ENCODE results near the gene EML6. TPM values are rescaled to one million over a fixed set of nuclear protein-coding genes. Genes with fewer than 3 reads are reported as not detected.

The EML6 gene
- total RNA-seq, 1 experiment from 2014 or later: 1.5 TPM

DNA sequence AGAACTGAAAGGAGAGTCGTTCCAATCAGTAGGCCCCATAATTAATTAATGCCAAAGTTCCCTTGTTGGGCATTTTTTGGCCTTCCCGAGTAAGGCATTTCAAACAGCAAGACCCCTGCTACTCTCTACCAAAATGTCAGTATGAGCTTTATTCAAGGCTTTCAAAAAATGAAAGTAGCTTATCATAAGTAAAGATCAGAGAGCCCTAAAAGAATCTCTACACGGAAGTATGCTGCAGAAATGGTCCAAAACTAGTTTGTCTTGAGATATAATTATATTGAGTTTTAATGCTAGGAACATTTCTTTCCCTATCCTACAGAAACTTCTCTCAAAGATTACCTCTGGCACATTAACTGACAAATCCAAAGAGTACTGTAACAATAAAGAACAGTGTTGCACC lies 282.8 kb downstream of the EML6 start:
- H3T11ph ChIP-seq (ENCODE audit: low read length): no peak overlapping the region
- H2AFZ ChIP-seq (ENCODE audit: low read length): no peak overlapping the region
- no peak overlapping the region for H4K91ac ChIP-seq (ENCODE audit: insufficient read length, low read depth, low read length)
- H4K8ac ChIP-seq (replicated peaks; ENCODE audit: insufficient read length, low read depth, low read length): no peak overlapping the region
- no peak overlapping the region for H3K27ac ChIP-seq (ENCODE audit: insufficient read length, low read depth, low read length)
- H4K5ac ChIP-seq (ENCODE audit: insufficient read length, low read depth, low read length): no peak overlapping the region
- H2BK12ac ChIP-seq (ENCODE audit: insufficient read length, low read depth, low read length): no peak overlapping the region
- H2BK15ac ChIP-seq (ENCODE audit: low read depth, low read length): no peak overlapping the region
- Mint-ChIP-seq H3K4me3 (no peak overlapping the region), H3K4me1 (peaks cover 47% of the 10 kb centered on the region in 2 experiments), H3K9me3 (no peaks in the 10 kb centered on the region), H3K27me3 (ENCODE audit: low read depth) (no peaks in the 10 kb centered on the region), H3K27ac (peak overlapping the region in 2 of 3 experiments; percentile 12 to 28; a peak in 2 of 7 replicates), H3K36me3 (ENCODE audit: insufficient read depth in 1 of 3, low read depth in 3 of 3) (no peaks in the 10 kb centered on the region)
- no peak overlapping the region for H3K23ac ChIP-seq (ENCODE audit: insufficient read length, low read depth, low read length)
- H3K56ac ChIP-seq (ENCODE audit: insufficient read length, low read depth, low read length): no peak overlapping the region
- TF ChIP-seq, protein P1, sequence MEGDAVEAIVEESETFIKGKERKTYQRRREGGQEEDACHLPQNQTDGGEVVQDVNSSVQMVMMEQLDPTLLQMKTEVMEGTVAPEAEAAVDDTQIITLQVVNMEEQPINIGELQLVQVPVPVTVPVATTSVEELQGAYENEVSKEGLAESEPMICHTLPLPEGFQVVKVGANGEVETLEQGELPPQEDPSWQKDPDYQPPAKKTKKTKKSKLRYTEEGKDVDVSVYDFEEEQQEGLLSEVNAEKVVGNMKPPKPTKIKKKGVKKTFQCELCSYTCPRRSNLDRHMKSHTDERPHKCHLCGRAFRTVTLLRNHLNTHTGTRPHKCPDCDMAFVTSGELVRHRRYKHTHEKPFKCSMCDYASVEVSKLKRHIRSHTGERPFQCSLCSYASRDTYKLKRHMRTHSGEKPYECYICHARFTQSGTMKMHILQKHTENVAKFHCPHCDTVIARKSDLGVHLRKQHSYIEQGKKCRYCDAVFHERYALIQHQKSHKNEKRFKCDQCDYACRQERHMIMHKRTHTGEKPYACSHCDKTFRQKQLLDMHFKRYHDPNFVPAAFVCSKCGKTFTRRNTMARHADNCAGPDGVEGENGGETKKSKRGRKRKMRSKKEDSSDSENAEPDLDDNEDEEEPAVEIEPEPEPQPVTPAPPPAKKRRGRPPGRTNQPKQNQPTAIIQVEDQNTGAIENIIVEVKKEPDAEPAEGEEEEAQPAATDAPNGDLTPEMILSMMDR (conservative IDR thresholded peaks at IDR 0.05): no peak
- no peak overlapping the region for H3K14ac ChIP-seq (ENCODE audit: insufficient read depth, low read length)
- no peak overlapping the region for H2AK5ac ChIP-seq (ENCODE audit: insufficient read length, low read length)
- no peak overlapping the region for H2BK20ac ChIP-seq (ENCODE audit: low read depth, low read length, poor library complexity, severe bottlenecking)
- H3K4me1 ChIP-seq (ENCODE audit: insufficient read depth, low read length): peaks cover 3% of the 10 kb centered on the region
- H3K79me2 ChIP-seq (ENCODE audit: insufficient read depth, low read length): peaks cover 43% of the 10 kb centered on the region
- no peak overlapping the region for H2BK120ac ChIP-seq (ENCODE audit: low read depth, low read length, poor library complexity, severe bottlenecking)
- H4K20me1 ChIP-seq (ENCODE audit: control insufficient read depth, insufficient read depth, insufficient read length): no peaks in the 10 kb centered on the region
- no peak overlapping the region for H3K18ac ChIP-seq (ENCODE audit: insufficient read length, low read depth, low read length)
- H3K27me3 ChIP-seq (ENCODE audit: insufficient read depth, low read length): no peaks in the 10 kb centered on the region
- no peak overlapping the region for H3K4me2 ChIP-seq (ENCODE audit: insufficient read depth, insufficient read length, low read length)
- H3K4ac ChIP-seq (ENCODE audit: low read depth, low read length): no peak overlapping the region
- no peaks in the 10 kb centered on the region for H3K23me2 ChIP-seq (ENCODE audit: insufficient read length, low read depth, low read length, poor library complexity, severe bottlenecking)
- H3K9ac ChIP-seq (ENCODE audit: extremely low read depth, insufficient read length, low read length): no peak overlapping the region
- peaks cover 5% of the 10 kb centered on the region for H3K79me1 ChIP-seq (ENCODE audit: insufficient read depth, low read depth, low read length, poor library complexity, severe bottlenecking)
- no peak for DNase-seq
- H3K9me3 ChIP-seq (ENCODE audit: control insufficient read depth, low read depth, low read length): no peaks in the 10 kb centered on the region
- WGBS (ENCODE audit: extremely low coverage, insufficient read length, low lambda C conversion rate): no CpG with 5 or more reads among the region's 3 CpGs
- H2BK5ac ChIP-seq (ENCODE audit: insufficient read length, low read length): no peak overlapping the region
